ENCODE measurements around the gene CKMT2.
"Not testable (repeated sequence)": the region's sequence is repeated elsewhere in the genome, so short reads cannot be mapped to it uniquely, and the experiment has no call there.

The CKMT2 gene

GRCh38 chr5:81253875-81254274 lies 20.8 kb downstream of the CKMT2 start:
- no peak for DNase-seq

- DNase-seq: no peak
Observed at GRCh38 chr5:81254886-81255559, 21.9 kb downstream of the CKMT2 start.

DNA sequence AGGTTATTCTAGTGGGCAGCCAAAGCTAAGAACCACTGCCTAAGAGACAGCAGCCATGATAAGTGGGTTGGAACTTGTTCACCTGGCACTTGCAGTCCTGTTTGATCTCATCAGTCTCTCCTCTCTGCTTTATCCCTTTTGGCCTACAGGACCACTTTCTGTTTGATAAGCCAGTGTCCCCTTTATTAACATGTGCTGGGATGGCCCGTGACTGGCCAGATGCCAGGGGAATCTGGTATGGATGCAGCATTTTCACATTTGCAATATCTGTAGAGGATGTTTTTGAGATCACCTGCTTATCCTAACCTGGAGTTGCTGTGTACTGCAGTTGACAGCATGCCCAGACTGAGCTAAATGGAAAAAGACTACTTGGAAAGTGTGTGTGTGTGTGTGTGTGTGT lies 23.6 kb downstream of the CKMT2 start:
- DNase-seq: no peak

GRCh38 chr5:81262796-81263195 lies 29.7 kb downstream of the CKMT2 start:
- DNase-seq: not testable (repeated sequence)

DNA sequence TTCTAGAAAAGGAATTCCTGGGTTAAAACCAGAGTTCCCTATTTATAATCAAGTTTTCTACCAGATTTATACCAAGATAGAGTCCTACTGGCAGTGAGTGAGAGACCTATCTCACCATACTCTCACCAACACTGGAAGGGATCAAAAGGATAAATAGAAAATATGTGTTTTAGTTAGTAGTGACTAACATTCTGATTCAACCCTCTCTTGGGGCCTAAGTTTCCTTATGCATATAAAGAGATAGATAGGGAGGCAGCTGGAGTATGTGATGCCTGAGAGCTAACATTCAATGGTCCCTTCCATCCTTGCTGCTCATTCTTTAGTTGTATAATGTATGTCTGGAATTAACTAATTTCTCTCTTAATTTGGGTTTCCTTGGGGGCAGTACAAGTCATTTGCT lies 32.0 kb downstream of the CKMT2 start:
- no peak for DNase-seq

GRCh38 chr5:81268521-81269196 lies 35.5 kb downstream of the CKMT2 start:
- DNase-seq: no peak

- DNase-seq: no peak
Observed at GRCh38 chr5:81269751-81270393, 36.8 kb downstream of the CKMT2 start.

- peak; percentile 25 for DNase-seq
Observed at GRCh38 chr5:81270394-81271027, 37.4 kb downstream of the CKMT2 start.

DNA sequence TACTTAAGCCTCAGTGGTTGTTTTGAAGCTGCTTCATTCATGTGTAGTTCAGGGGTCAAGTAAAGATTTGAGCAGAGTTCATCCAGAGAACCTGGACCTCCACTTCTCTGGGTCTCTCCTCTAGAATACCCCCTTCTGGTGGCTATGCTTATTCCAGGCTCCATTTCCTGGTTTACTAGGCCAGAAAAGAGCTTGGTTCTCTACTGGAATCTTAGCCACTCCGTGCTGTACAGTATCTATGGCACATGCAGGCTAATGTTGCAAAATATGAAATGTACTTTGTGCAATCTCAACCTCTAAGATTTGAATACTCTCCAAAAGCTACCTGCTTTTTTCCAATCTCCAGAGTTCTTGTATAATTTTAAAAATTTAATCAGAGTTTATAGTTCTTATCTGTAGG lies 50.9 kb downstream of the CKMT2 start:
- DNase-seq: no peak

DNA sequence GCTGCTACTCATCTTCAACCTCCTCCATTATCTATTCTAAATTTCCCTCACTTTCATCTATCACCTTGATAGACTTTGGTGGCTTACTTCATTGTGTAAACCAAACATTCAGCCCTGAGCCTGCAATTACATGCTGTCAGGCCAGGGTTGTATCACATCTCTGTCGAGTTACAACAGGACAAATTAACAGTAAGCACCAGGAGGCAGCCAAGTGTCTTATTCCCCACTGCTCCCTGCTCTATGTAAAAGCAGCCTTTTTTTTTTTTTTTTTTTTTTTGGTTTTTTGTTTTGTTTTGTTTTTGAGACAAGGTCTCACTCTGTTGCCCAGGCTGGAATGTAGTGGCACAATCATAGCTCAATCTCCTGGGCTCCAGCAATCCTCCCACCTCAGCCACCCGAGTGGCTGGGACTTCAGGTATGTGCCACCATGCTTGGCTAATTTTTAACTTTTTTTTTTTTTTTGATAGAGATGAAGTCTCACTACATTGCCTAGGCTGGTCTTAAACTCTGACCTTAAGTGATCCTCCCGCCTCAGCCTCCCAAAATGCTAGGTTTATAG lies 53.0 kb downstream of the CKMT2 start:
- DNase-seq: no peak

- no peak for DNase-seq
Observed at GRCh38 chr5:81288021-81288433, 54.9 kb downstream of the CKMT2 start.

DNA sequence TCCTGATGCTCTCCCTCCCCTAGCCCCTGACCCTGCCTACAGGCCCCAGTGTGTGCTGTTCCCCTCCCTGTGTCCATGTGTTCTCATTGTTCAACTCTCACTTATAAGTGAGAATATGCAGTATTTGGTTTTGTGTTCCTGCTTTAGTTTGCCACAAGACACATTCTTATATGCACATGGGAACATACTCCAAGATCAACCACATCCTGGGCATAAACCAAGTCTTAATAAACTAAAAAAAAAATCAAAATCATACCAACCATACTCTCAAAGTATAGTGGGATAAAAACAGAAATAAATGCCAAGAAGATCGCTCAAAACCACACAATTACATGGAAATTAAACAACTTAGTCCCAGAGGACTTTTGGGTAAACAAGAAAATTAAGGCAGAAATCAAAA lies 57.0 kb downstream of the CKMT2 start:
- DNase-seq: no peak

DNA sequence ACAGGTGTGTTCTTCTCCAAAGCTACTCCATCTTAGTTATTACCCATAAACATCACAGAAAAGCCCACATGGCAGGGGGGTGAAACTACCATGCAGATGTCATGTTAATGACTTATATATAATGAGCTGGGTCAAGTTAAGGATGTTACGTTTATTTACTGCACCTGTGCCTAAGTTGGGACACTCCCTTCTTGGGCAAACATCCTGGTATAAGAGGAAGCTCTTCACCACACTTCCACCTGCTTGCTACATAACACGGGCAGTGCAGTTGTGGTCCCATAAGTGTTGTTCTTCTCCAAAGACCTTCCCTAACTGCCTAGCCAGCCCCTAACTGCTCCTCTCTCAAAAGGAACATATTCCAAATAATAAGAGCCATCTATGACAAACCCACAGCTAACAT lies 59.0 kb downstream of the CKMT2 start:
- no peak for DNase-seq

GRCh38 chr5:81294021-81294420 lies 60.9 kb downstream of the CKMT2 start:
- not testable (repeated sequence) for DNase-seq

DNA sequence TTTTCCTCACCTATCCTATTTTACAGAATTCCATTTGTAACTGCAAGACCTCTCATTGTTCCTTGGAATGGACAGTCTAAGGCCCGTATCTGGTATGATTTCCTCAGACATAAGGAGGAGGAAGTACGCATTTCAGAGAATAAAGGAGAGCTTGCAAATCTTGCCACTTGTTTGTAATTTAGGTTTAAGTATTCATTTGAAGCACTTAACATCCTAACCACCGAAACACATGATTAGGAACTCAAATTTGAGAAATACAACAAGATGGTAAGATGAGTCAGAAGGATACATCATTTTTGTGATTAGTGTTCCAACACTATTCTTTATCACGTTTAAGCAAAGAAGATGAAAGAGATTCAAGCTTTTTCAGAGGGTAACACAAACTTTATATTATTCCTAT lies 64.4 kb downstream of the CKMT2 start:
- DNase-seq: no peak

GRCh38 chr5:81300921-81301270 lies 67.8 kb downstream of the CKMT2 start:
- DNase-seq: peak; percentile 40

DNA sequence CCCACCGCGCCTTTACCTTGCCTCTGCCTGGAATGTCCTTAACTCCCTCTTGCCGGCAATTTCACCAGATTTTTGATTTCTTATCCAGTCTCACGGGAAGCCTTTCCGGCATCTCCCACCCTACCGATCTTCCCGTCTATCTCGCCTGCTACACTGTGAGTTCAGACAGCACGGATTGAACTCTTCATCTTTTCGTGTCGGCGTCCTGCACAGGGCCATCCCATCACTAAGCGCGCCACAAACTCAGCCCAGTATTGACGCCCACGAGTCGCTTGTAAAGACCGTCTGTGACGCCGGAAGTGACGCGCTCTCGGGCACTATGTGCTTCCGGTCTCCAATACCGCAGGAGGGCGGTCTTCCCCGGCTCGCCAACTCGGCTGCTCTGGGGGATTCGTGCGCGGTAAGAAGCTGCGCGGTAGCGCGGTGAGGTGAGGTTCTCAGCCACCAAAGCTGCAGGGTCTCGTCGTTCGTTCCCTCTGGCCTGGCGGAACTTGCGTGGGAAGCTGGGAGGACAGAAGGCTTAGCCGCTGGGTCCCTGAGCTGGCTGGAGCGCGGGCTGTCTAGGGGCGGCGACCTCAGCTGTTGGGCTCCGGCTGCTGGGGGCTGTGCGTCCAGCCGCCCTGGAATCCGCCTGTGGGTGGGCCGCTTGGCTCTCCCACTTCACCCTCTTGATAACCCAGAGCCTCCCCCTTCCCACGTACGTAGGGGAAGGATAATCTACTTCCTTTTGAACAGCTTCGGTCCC lies 68.3 kb downstream of the CKMT2 start, which contains the start of gene ZCCHC9:
Gene ZCCHC9 (plus strand): TSS at position 317 of the 745 bp plus-strand sequence. CDS start 3,171 bp downstream, outside the sequence.
- peak; percentile 98 for DNase-seq

DNA sequence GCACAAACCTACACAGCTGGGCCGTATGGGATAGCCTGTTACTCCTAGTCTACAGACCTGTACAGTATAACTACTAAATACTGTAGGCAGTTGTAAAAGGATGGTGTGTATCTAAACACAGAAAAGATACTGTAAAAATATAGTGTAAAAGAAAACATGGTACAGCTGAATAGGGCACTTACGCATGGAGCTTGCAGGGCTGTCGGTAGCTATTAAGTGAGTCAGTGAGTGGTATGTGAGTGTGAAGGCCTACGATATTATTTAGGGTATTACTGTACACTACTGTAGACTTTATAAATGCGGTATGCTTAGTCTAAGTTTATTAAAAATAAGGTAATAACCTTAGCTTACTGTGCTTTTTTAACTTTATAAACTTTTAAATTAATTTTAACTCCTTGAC lies 69.5 kb downstream of the CKMT2 start:
- no peak for DNase-seq

DNA sequence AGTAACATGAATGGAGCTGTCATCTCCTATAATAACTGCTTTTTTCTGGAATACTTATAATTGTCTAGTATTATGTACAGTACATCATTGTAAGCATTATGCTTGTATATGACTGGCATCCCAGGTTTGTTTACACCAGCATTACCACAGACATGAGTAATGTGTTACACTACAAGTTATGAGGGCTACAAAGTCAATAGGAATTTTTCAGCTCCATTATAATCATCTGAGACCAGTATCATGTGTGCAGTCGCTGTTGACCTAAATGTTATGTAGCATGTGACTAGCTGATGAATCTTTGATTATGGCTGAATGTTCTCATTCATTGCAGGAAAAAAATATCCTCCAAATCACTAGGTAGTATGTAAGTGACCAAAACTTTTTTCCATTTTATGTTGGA lies 70.4 kb downstream of the CKMT2 start:
- no peak for DNase-seq

GRCh38 chr5:81305785-81306184 lies 72.7 kb downstream of the CKMT2 start:
- no peak for DNase-seq

GRCh38 chr5:81308836-81309235 lies 75.7 kb downstream of the CKMT2 start:
- no peak for DNase-seq

DNA sequence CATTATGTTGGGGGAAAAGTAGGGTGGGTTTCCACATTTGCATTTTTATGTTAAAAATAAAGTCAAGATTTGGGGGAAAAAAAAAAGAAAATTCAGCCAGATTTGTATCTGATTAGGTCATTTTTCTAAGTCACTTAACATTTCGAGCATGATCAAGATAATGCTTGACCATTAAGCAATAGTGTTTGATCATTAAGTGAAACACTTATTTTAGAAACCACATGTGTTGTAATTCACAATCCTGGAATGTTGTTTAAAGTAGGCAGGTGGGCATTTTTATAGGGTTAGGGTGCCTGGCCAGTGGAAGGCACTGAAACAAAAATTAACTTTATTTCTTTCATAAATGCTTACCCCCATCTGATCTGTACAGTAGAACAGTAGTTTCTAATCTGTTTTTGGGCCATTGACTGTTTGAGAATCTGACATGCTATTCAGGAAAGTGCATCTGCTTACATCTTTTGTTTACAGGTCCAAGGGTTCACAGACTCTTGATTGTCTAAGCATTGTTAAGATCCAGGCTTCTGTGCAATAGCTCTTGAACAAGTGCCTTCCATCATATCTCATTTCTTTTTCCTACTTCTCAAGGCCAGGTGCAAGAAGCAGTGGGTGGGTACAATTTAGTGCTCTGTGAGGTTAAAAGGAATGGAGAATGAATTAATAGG lies 77.4 kb downstream of the CKMT2 start:
- DNase-seq: no peak
